ENCODE data around the gene ASCC1. TPM values are rescaled to one million over a fixed set of nuclear protein-coding genes. Genes with fewer than 3 reads are reported as not detected.

ASCC1 gene
- total RNA-seq, 1 experiment from 2014 or later, result 15.7 TPM

- H3K36me3 ChIP-seq (ENCODE audit: low read depth, low read length), result no peaks in the 10 kb centered on the region
- TF ChIP-seq EZH2phosphoT487 (IDR thresholded peaks at IDR 0.05; ENCODE audit: borderline replicate concordance, low read length), result no peak
- TF ChIP-seq CTCF (conservative IDR thresholded peaks at IDR 0.05; ENCODE audit: low read depth, low read length), result no peak
- TF ChIP-seq EZH2 (IDR thresholded peaks at IDR 0.05; ENCODE audit: low read length, unreplicated experiment), result no peak
- DNase-seq (no peak), ATAC-seq (no peak)
- no TSS peak for BruUV-seq (replicated peaks)
- no peak overlapping the region for H3K9ac ChIP-seq (ENCODE audit: low read length)
- CTCF ChIA-PET, result interaction anchor here (0.6 kb wide), 1 partner anchor 19 kb away, joined by 3 read pairs; no protein-coding TSS in a partner anchor
- no peak overlapping the region for H3K4me3 ChIP-seq (ENCODE audit: low read length)
- H3K9me2 ChIP-seq (replicated peaks; ENCODE audit: low read length), result no peaks in the 10 kb centered on the region
- H3F3A ChIP-seq (ENCODE audit: low read length, unreplicated experiment), result no peaks in the 10 kb centered on the region
- no peaks in the 10 kb centered on the region for H3K9me3 ChIP-seq (ENCODE audit: low read length)
- POLR2A ChIA-PET (ENCODE audit: unreplicated experiment), result no interaction called here
- H2AFZ ChIP-seq (ENCODE audit: low read length), result no peak overlapping the region
- no peak overlapping the region for H3K27ac ChIP-seq (ENCODE audit: low read length)
- no peaks in the 10 kb centered on the region for H4K20me1 ChIP-seq (ENCODE audit: low read length)
- H3K79me2 ChIP-seq (ENCODE audit: low read length), result no peaks in the 10 kb centered on the region
- H3K4me1 ChIP-seq (ENCODE audit: insufficient read depth, low read length), result no peaks in the 10 kb centered on the region
- no peaks in the 10 kb centered on the region for H3K27me3 ChIP-seq (ENCODE audit: low read length)
- H3K4me2 ChIP-seq (ENCODE audit: low read length), result no peak overlapping the region
- intact Hi-C loops (cut with micrococcal nuclease), result no loop called here
Measured at GRCh38 chr10:72145657-72146056, 70.4 kb downstream of the ASCC1 start.

GRCh38 chr10:72140850-72141249 lies 75.2 kb downstream of the ASCC1 start:
- H3K9me3 ChIP-seq (ENCODE audit: low read length), result no peaks in the 10 kb centered on the region
- intact Hi-C loops (cut with micrococcal nuclease), result no loop called here
- no TSS peak for BruUV-seq (replicated peaks)
- no peaks in the 10 kb centered on the region for H3F3A ChIP-seq (ENCODE audit: low read length, unreplicated experiment)
- no peaks in the 10 kb centered on the region for H3K9me2 ChIP-seq (replicated peaks; ENCODE audit: low read length)
- H3K36me3 ChIP-seq (ENCODE audit: low read depth, low read length), result no peaks in the 10 kb centered on the region
- DNase-seq, result no peak
- H3K79me2 ChIP-seq (ENCODE audit: low read length), result no peaks in the 10 kb centered on the region
- CTCF ChIA-PET, result no interaction called here
- no peak overlapping the region for H3K4me2 ChIP-seq (ENCODE audit: low read length)
- H3K27ac ChIP-seq (ENCODE audit: low read length), result no peak overlapping the region
- H3K4me3 ChIP-seq (ENCODE audit: low read length), result no peak overlapping the region
- H3K27me3 ChIP-seq (ENCODE audit: low read length), result no peaks in the 10 kb centered on the region
- TF ChIP-seq EZH2phosphoT487 (IDR thresholded peaks at IDR 0.05; ENCODE audit: borderline replicate concordance, low read length) (no peak), EZH2 (IDR thresholded peaks at IDR 0.05; ENCODE audit: low read length, unreplicated experiment) (no peak), CTCF (conservative IDR thresholded peaks at IDR 0.05; ENCODE audit: low read depth, low read length) (no peak)
- H3K4me1 ChIP-seq (ENCODE audit: insufficient read depth, low read length), result no peaks in the 10 kb centered on the region
- POLR2A ChIA-PET (ENCODE audit: unreplicated experiment), result no interaction called here
- no peak overlapping the region for H3K9ac ChIP-seq (ENCODE audit: low read length)
- no peak overlapping the region for H2AFZ ChIP-seq (ENCODE audit: low read length)
- H4K20me1 ChIP-seq (ENCODE audit: low read length), result no peaks in the 10 kb centered on the region
- ATAC-seq, result no peak

GRCh38 chr10:72140174-72140573 lies 75.9 kb downstream of the ASCC1 start:
- no peak for TF ChIP-seq CTCF (conservative IDR thresholded peaks at IDR 0.05; ENCODE audit: low read depth, low read length)
- no peak for TF ChIP-seq EZH2 (IDR thresholded peaks at IDR 0.05; ENCODE audit: low read length, unreplicated experiment)
- TF ChIP-seq EZH2phosphoT487 (IDR thresholded peaks at IDR 0.05; ENCODE audit: borderline replicate concordance, low read length), result no peak
- no peaks in the 10 kb centered on the region for H3K27me3 ChIP-seq (ENCODE audit: low read length)
- H3K9me2 ChIP-seq (replicated peaks; ENCODE audit: low read length), result no peaks in the 10 kb centered on the region
- H2AFZ ChIP-seq (ENCODE audit: low read length), result no peak overlapping the region
- H3F3A ChIP-seq (ENCODE audit: low read length, unreplicated experiment), result no peaks in the 10 kb centered on the region
- no peaks in the 10 kb centered on the region for H3K79me2 ChIP-seq (ENCODE audit: low read length)
- no peaks in the 10 kb centered on the region for H3K9me3 ChIP-seq (ENCODE audit: low read length)
- no peak overlapping the region for H3K4me3 ChIP-seq (ENCODE audit: low read length)
- no peaks in the 10 kb centered on the region for H3K4me1 ChIP-seq (ENCODE audit: insufficient read depth, low read length)
- no peak overlapping the region for H3K4me2 ChIP-seq (ENCODE audit: low read length)
- no peak for ATAC-seq
- BruUV-seq (replicated peaks), result no TSS peak
- no peaks in the 10 kb centered on the region for H4K20me1 ChIP-seq (ENCODE audit: low read length)
- CTCF ChIA-PET, result no interaction called here
- no peaks in the 10 kb centered on the region for H3K36me3 ChIP-seq (ENCODE audit: low read depth, low read length)
- POLR2A ChIA-PET (ENCODE audit: unreplicated experiment), result no interaction called here
- intact Hi-C loops (cut with micrococcal nuclease), result no loop called here
- no peak for DNase-seq
- H3K9ac ChIP-seq (ENCODE audit: low read length), result no peak overlapping the region
- H3K27ac ChIP-seq (ENCODE audit: low read length), result no peak overlapping the region

Data from PC-3 (cell line).